Nephron (organoid): ENCODE results near the gene AFF1.

ENCODE experiments used
- H3K27ac Mint-ChIP-seq, 3 experiments: 2 replicates each; pipeline ENCODE4 v1.8.0; 2020; ENCODE audit warnings: mixed read lengths in 3 of 3, mild to moderate bottlenecking in 2 of 3, moderate library complexity in 1 of 3
- H3K27me3 Mint-ChIP-seq: 2 replicates; pipeline ENCODE4 v1.8.0; 2021; ENCODE audit warnings: low read depth, mild to moderate bottlenecking, moderate library complexity, mixed read lengths
- H3K36me3 Mint-ChIP-seq: 2 replicates; pipeline ENCODE4 v1.8.0; 2020; ENCODE audit warnings: low read depth, mixed read lengths
- H3K4me1 Mint-ChIP-seq: 2 replicates; pipeline ENCODE4 v1.8.0; 2020; ENCODE audit warnings: mixed read lengths
- H3K4me3 Mint-ChIP-seq, 3 experiments: 2 replicates each; pipeline ENCODE4 v1.8.0; 2020; ENCODE audit warnings: mild to moderate bottlenecking in 3 of 3, mixed read lengths in 3 of 3, moderate library complexity in 2 of 3
- H3K9me3 Mint-ChIP-seq: 2 replicates; pipeline ENCODE4 v1.8.0; 2020; ENCODE audit warnings: mixed read lengths
- CTCF ChIP-seq, 3 experiments: fragments of 200-600 bp; sonication (generic); IDR thresholded peaks; one replicate each; pipeline ENCODE4 v1.5.0; 2021; ENCODE audit warnings: antibody characterized with exemption in 3 of 3; ENCODE audit not compliant: unreplicated experiment in 3 of 3

AFF1 gene

GRCh38 chr4:87165892-87166291, 231.1 kb downstream of the AFF1 start:
- Mint-ChIP-seq H3K9me3 (no peaks in the 10 kb centered on the region), H3K36me3 (peaks cover 52% of the 10 kb centered on the region), H3K27me3 (no peaks in the 10 kb centered on the region), H3K4me1 (no peaks in the 10 kb centered on the region), H3K27ac (no peak overlapping the region), H3K4me3 (no peak overlapping the region)
- TF ChIP-seq CTCF (IDR thresholded peaks at IDR 0.05; ENCODE audit: unreplicated experiment in 3 of 3): no peak

- Mint-ChIP-seq H3K9me3 (no peaks in the 10 kb centered on the region), H3K4me3 (no peak overlapping the region), H3K4me1 (no peaks in the 10 kb centered on the region), H3K27ac (no peak overlapping the region), H3K27me3 (no peaks in the 10 kb centered on the region), H3K36me3 (peaks cover 50% of the 10 kb centered on the region)
- TF ChIP-seq CTCF (IDR thresholded peaks at IDR 0.05; ENCODE audit: unreplicated experiment in 3 of 3): no peak
Observed at GRCh38 chr4:87166296-87166854, 231.6 kb downstream of the AFF1 start.

- no peaks in the 10 kb centered on the region for H3K4me1 Mint-ChIP-seq
- TF ChIP-seq CTCF (IDR thresholded peaks at IDR 0.05; ENCODE audit: unreplicated experiment in 3 of 3): no peak
- H3K27me3 Mint-ChIP-seq: no peaks in the 10 kb centered on the region
- no peaks in the 10 kb centered on the region for H3K9me3 Mint-ChIP-seq
- H3K4me3 Mint-ChIP-seq: no peak overlapping the region
- H3K36me3 Mint-ChIP-seq: peaks cover 36% of the 10 kb centered on the region
- no peak overlapping the region for H3K27ac Mint-ChIP-seq
Observed at GRCh38 chr4:87171944-87172343, 237.1 kb downstream of the AFF1 start.

GRCh38 chr4:87174672-87175071, 239.9 kb downstream of the AFF1 start:
- Mint-ChIP-seq H3K9me3 (no peaks in the 10 kb centered on the region), H3K36me3 (peaks cover 41% of the 10 kb centered on the region), H3K4me1 (no peaks in the 10 kb centered on the region), H3K4me3 (no peak overlapping the region), H3K27me3 (no peaks in the 10 kb centered on the region), H3K27ac (no peak overlapping the region)
- no peak for TF ChIP-seq CTCF (IDR thresholded peaks at IDR 0.05; ENCODE audit: unreplicated experiment in 3 of 3)

- H3K27me3 Mint-ChIP-seq: no peaks in the 10 kb centered on the region
- H3K9me3 Mint-ChIP-seq: no peaks in the 10 kb centered on the region
- TF ChIP-seq CTCF (IDR thresholded peaks at IDR 0.05; ENCODE audit: unreplicated experiment in 3 of 3): no peak
- no peak overlapping the region for H3K27ac Mint-ChIP-seq
- H3K4me1 Mint-ChIP-seq: no peaks in the 10 kb centered on the region
- H3K4me3 Mint-ChIP-seq: no peak overlapping the region
- peaks cover 33% of the 10 kb centered on the region for H3K36me3 Mint-ChIP-seq
Observed at GRCh38 chr4:87179751-87180150, 244.9 kb downstream of the AFF1 start.

GRCh38 chr4:87180767-87181166, 246.0 kb downstream of the AFF1 start:
- TF ChIP-seq CTCF (IDR thresholded peaks at IDR 0.05; ENCODE audit: unreplicated experiment in 3 of 3): no peak
- Mint-ChIP-seq H3K36me3 (peaks cover 28% of the 10 kb centered on the region), H3K4me1 (no peaks in the 10 kb centered on the region), H3K27ac (no peak overlapping the region), H3K4me3 (no peak overlapping the region), H3K27me3 (no peaks in the 10 kb centered on the region), H3K9me3 (no peaks in the 10 kb centered on the region)
